Type B pancreatic cell (in vitro differentiated cells): ENCODE data around the gene ZNF782. TPM values are rescaled to one million over a fixed set of nuclear protein-coding genes. Genes with fewer than 3 reads are reported as not detected.
"Not testable (repeated sequence)": the region's sequence is repeated elsewhere in the genome, so short reads cannot be mapped to it uniquely, and the experiment has no call there.

ENCODE experiments used
- DNase-seq: peaks from one replicate; pipeline ENCODE4 v3.0.0; 2021; ENCODE audit warnings: mixed read lengths; ENCODE audit not compliant: unreplicated experiment; ENCODE audit errors: extremely low spot score
- H3K27ac Mint-ChIP-seq: 2 replicates; pipeline ENCODE4 v1.8.0; 2021; ENCODE audit warnings: mild to moderate bottlenecking, mixed read lengths
- H3K27me3 Mint-ChIP-seq: 2 replicates; pipeline ENCODE4 v1.8.0; 2021; ENCODE audit warnings: mixed read lengths
- H3K36me3 Mint-ChIP-seq: 2 replicates; pipeline ENCODE4 v1.8.0; 2021; ENCODE audit warnings: mixed read lengths
- H3K4me1 Mint-ChIP-seq: one replicate; pipeline ENCODE4 v1.8.0; 2021; ENCODE audit warnings: mixed read lengths; ENCODE audit not compliant: unreplicated experiment
- H3K4me3 Mint-ChIP-seq: 2 replicates; pipeline ENCODE4 v1.8.0; 2021; ENCODE audit warnings: mild to moderate bottlenecking, mixed read lengths
- H3K9me3 Mint-ChIP-seq: 2 replicates; pipeline ENCODE4 v1.8.0; 2021; ENCODE audit warnings: mixed read lengths
- total RNA-seq: library from RNA; stranded (reverse); gene quantifications from 2 replicates; pipeline ENCODE4 v1.2.1, GENCODE V29; 2021; ENCODE audit warnings: low replicate concordance
- TF ChIP-seq, protein P1 (sequence below): fragments of 200-600 bp; sonication (generic); conservative IDR thresholded peaks from 2 replicates; pipeline ENCODE4 v1.5.0; 2021; ENCODE audit warnings: antibody characterized with exemption, mild to moderate bottlenecking

Gene ZNF782
- total RNA-seq, 1 donor from 2014 or later: 5.4 TPM

DNA sequence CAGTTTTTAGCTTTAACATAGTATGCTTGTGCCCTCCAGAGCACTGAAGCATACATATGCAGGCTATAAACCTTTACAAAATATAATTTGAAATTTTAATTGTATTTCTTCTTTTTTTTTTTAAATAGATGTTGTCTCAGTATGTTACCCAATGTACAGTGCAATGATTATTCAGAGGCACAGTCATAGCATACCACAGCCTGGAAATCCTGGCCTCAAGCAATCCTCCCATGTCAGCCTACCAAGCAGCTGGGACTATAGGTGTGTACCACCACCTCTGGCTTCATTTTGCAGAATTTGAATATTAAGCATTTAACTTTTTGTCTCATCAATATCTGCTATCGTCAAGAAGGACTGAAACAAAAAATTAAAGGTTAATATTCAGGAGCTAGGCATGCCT is 16.9 kb upstream of the ZNF782 start:
- Mint-ChIP-seq H3K9me3 (no peaks in the 10 kb centered on the region), H3K36me3 (no peaks in the 10 kb centered on the region), H3K27ac (no peak overlapping the region), H3K4me1 (peaks cover 14% of the 10 kb centered on the region), H3K27me3 (no peaks in the 10 kb centered on the region), H3K4me3 (no peak overlapping the region)
- TF ChIP-seq, protein P1, sequence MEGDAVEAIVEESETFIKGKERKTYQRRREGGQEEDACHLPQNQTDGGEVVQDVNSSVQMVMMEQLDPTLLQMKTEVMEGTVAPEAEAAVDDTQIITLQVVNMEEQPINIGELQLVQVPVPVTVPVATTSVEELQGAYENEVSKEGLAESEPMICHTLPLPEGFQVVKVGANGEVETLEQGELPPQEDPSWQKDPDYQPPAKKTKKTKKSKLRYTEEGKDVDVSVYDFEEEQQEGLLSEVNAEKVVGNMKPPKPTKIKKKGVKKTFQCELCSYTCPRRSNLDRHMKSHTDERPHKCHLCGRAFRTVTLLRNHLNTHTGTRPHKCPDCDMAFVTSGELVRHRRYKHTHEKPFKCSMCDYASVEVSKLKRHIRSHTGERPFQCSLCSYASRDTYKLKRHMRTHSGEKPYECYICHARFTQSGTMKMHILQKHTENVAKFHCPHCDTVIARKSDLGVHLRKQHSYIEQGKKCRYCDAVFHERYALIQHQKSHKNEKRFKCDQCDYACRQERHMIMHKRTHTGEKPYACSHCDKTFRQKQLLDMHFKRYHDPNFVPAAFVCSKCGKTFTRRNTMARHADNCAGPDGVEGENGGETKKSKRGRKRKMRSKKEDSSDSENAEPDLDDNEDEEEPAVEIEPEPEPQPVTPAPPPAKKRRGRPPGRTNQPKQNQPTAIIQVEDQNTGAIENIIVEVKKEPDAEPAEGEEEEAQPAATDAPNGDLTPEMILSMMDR: no peak
- DNase-seq: no peak

DNA sequence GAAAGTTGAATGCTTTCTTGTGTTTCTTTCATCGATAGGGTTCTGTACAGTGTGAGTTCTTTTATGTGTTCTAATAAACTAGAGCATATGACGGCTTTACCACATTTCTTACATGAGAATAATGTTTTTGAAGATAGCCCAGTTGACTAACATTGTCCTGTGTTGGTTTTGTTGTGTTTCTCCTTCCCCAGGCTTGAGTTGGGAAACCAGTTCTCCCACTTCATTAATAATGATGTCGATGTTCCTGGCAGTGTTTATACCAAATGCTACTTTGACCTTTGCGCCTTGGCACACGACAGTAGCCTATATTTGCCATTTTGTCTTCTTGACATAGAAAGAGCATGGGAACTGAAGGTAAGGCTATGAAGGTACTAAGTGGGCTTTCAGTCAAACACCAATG is 14.4 kb upstream of the ZNF782 start:
- no peak for DNase-seq
- Mint-ChIP-seq H3K4me1 (no peaks in the 10 kb centered on the region), H3K27ac (peak overlapping the region; percentile 11), H3K9me3 (peaks cover 5% of the 10 kb centered on the region), H3K4me3 (peak overlapping the region; percentile 26), H3K36me3 (no peaks in the 10 kb centered on the region), H3K27me3 (no peaks in the 10 kb centered on the region)
- TF ChIP-seq, protein P1: no peak

DNA sequence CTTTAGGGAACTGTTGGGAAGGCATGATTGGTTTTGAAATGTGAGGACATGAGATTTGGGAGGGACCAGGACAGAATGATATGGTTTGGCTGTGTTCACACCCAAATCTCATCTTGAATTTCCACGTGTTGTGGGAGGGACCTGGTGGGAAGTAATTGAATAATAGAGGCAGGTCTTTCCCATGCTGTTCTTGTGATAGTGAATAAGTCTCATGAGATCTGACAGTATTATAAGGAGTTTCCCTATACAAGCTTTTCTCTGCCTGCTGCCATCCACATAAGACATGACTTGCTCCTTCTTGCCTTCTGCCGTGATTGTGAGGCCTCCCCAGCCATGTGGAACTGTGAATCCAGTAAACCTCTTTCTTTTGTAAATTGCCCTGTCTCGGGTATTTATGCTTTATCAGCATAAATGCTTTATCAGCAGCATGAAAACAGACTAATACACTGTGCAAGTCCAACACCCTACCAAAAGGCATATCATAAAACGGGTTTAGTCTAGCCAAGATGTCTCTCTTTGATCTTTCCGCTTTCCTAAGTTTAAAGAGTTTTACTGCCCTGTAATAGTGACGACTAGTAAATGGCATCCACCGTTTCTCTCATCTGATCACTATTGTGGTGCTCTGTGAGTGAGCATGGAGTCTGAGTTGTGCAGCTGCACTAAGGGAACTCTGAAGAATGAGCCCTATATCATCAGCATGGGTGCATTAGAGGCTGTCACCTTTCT is 12.9 kb upstream of the ZNF782 start:
- no peak overlapping the region for H3K27ac Mint-ChIP-seq
- no peaks in the 10 kb centered on the region for H3K27me3 Mint-ChIP-seq
- no peak for DNase-seq
- TF ChIP-seq, protein P1: no peak
- no peak overlapping the region for H3K4me3 Mint-ChIP-seq
- no peaks in the 10 kb centered on the region for H3K4me1 Mint-ChIP-seq
- H3K9me3 Mint-ChIP-seq: peaks cover 5% of the 10 kb centered on the region
- H3K36me3 Mint-ChIP-seq: no peaks in the 10 kb centered on the region

DNA sequence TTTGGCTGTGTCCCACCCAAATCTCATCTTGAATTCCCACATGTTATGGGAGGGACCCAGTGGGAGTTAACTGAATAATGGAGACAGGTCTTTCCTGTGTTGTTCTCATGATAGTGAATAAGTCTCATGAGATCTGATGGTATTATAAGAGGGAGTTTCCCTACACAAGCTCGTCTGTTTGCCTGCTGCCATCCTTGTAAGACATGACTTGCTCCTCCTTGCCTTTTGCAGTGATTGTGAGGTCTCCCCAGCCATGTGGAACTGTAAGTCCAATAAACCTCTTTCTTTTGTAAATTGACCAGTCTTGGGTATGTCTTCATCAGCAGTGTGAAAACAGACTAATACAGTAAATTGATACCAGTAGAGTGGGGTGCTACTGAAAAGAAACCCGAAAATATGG is 10.9 kb upstream of the ZNF782 start:
- H3K36me3 Mint-ChIP-seq, H3K4me1 Mint-ChIP-seq, H3K9me3 Mint-ChIP-seq, H3K27ac Mint-ChIP-seq, H3K27me3 Mint-ChIP-seq, DNase-seq, H3K4me3 Mint-ChIP-seq: not testable (repeated sequence)

DNA sequence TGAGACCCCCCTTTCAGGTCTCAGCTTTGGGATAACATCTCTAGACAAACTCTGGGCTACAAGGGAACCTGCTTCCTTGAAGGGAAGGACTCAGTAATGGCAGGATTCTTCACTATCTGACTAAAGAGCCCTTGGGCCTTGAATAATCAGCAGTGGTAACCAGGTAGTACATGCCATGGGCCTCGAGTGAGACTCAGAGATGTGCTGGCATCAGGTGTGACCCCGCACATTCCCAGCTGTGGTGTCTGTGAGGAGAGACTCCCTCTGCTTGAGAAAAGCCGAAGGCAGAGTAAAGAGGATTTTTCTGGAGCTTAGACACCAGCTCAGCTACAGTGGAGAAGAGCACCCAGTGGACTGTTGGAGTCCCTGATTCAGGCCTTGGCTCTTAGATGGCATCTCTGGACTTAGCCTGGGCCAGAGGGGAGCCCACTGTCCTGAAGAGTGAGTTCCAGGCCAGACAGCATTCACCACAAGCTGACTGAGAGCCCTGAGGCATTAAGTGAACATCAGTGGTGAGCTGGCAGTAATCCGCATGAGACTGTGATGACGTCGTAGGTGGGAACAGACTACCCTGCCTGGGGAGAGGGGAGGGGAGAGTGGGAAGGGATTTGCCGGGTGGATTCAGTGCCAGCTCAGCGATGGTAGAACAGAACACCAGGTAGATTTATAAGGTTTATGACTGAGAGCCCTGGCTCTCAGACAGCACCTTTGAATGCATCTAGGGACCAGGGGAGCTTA is 5.3 kb upstream of the ZNF782 start:
- no peaks in the 10 kb centered on the region for H3K27me3 Mint-ChIP-seq
- H3K9me3 Mint-ChIP-seq: no peaks in the 10 kb centered on the region
- no peak for DNase-seq
- H3K4me1 Mint-ChIP-seq: peaks cover 18% of the 10 kb centered on the region
- no peak overlapping the region for H3K4me3 Mint-ChIP-seq
- TF ChIP-seq, protein P1: no peak
- H3K27ac Mint-ChIP-seq: no peak overlapping the region
- H3K36me3 Mint-ChIP-seq: no peaks in the 10 kb centered on the region

DNA sequence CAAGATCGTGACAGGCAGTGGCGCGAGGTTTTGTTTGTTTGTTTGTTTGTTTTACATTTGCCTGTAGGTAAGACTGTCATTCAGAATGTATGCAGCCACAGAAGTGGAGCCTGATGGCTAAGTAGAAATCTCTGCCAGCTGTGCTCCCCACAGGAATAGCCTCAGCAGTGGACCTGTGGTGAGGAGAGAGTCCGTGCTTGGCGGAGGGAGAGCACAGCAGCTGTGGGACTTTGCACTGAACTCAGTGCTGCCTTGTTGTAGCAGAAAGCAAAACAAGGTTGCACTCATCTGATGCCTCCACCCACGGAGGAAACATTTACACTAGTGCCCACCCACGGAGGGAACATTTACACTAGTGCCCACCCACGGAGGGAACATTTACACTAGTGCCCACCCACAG is 4.4 kb upstream of the ZNF782 start:
- Mint-ChIP-seq H3K27ac (peak overlapping the region; percentile 2), H3K4me1 (peaks cover 23% of the 10 kb centered on the region), H3K36me3 (peaks cover 3% of the 10 kb centered on the region), H3K4me3 (no peak overlapping the region), H3K27me3 (no peaks in the 10 kb centered on the region), H3K9me3 (no peaks in the 10 kb centered on the region)
- TF ChIP-seq, protein P1: no peak
- DNase-seq: no peak
